Spleen (tissue), 7 donors: ENCODE data around the gene VCL.

ENCODE experiments used
- CTCF ChIP-seq, 11 experiments: fragments of 200-600 bp in 7 of 11; fragments of 450-650 bp in 4 of 11; sonication (generic) in 4 of 11; IDR thresholded peaks in 8 of 11; conservative IDR thresholded peaks in 3 of 11; 1 replicate in 7 of 11; 2 replicates in 4 of 11; pipeline versions ENCODE4 v1.4.0 to v1.8.0; 2016 to 2021; ENCODE audit warnings: antibody characterized with exemption in 11 of 11, inconsistent platforms in 4 of 11, mild to moderate bottlenecking in 1 of 11
- POLR2A ChIP-seq, 3 donors: fragments of 450-650 bp; IDR thresholded peaks; one replicate each; pipeline ENCODE4 v1.5.1; 2017; ENCODE audit warnings: antibody characterized with exemption in 3 of 3, mild to moderate bottlenecking in 1 of 3
- donor health status: DM: no; HTN: no; CAD: no; lungs with moderate emphysema.
- donor health status: DM: no; HTN: no; CAD: no.
- donor health status: DM: no; HTN: no; CAD: no.

DNA sequence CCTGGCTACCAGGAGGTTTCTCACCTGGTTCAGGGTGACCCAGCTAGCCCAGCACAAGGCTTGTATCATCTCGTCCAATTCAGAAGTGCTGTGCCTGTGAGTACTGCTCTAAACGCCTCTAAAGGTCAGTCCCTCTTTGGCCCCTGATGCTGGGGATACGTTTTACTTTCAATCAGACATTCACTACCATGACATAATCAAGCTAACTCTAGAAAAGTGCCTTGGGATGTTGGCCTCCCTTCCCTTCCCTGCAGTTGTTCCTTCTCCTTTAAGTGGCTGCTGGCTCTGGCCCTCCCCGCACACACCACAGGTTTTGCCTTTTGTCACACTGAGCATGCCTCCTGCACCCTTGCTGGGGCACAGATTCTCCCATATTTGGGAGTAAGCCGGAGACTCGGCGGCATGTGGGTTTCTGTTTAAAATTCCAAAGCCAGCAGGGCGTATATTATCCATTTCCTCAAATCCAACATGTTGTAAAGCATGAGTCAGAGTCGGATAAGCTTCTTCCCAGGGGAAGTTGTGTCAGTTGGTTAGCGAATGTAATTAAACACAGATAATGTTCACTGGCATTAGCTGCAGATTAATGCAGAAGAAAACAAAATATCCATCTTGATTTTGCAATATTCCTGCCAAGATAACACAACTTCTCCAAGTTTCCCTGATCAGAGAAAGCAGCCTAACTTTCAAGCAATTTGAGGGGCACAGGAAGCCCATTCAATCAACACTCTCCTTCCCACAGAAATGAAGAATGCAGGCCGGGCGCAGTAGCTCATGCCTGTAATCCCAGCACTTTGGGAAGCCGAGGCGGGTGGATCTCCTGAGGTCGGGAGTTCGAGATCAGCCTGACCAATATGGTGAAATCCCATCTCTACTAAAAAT, 31.8 kb upstream of the VCL start:
- TF ChIP-seq CTCF (IDR thresholded peaks at IDR 0.05 in 8 of 11, conservative IDR thresholded peaks at IDR 0.05 in 3 of 11), result no peak
- TF ChIP-seq POLR2A (IDR thresholded peaks at IDR 0.05), result no peak
